WTC11 (cell line): Measurements from ENCODE around the gene TMEM80.

Experiments used
- AFF4 ChIP-seq: sonication (generic); formaldehyde crosslinking; IDR thresholded peaks from 2 replicates; pipeline ENCODE4 v1.8.1; 2023; ENCODE audit warnings: mild to moderate bottlenecking, missing genetic modification reagents, borderline replicate concordance
- CTCF ChIP-seq: fragments of 200-600 bp; IDR thresholded peaks from 2 replicates; pipeline ENCODE4 v1.8.0; 2022; ENCODE audit warnings: antibody characterized with exemption
- ESRRA ChIP-seq: sonication (generic); formaldehyde crosslinking; IDR thresholded peaks from 2 replicates; pipeline ENCODE4 v1.8.1; 2022; ENCODE audit warnings: mild to moderate bottlenecking, missing genetic modification reagents, borderline replicate concordance
- FOXJ3 ChIP-seq: sonication (generic); formaldehyde crosslinking; IDR thresholded peaks from 2 replicates; pipeline ENCODE4 v1.9.0; 2021; ENCODE audit warnings: missing genetic modification reagents, mild to moderate bottlenecking, borderline replicate concordance
- IRF1 ChIP-seq: sonication (generic); formaldehyde crosslinking; IDR thresholded peaks from 2 replicates; pipeline ENCODE4 v1.8.0; 2023; ENCODE audit warnings: missing genetic modification reagents
- OVOL2 ChIP-seq: fragments of 250-450 bp; sonication (Bioruptor Pico); IDR thresholded peaks from 2 replicates; pipeline ENCODE4 v1.9.0; 2021; ENCODE audit warnings: mild to moderate bottlenecking, borderline replicate concordance
- PRDM15 ChIP-seq: sonication (generic); formaldehyde crosslinking; IDR thresholded peaks from 2 replicates; pipeline ENCODE4 v1.8.0; 2022; ENCODE audit warnings: missing genetic modification reagents
- SP1 ChIP-seq: sonication (generic); formaldehyde crosslinking; conservative IDR thresholded peaks from 2 replicates; pipeline ENCODE4 v1.8.1; 2022; ENCODE audit warnings: missing genetic modification reagents

GRCh38 chr11:674406-674805 is 21.2 kb upstream of the TMEM80 start:
- TF ChIP-seq AFF4 (CRISPR knock-in tag) (no peak), OVOL2 (CRISPR knock-in tag) (no peak), SP1 (CRISPR knock-in tag) (no peak), CTCF (no peak), PRDM15 (CRISPR knock-in tag) (no peak), FOXJ3 (CRISPR knock-in tag) (no peak), ESRRA (no peak), IRF1 (CRISPR knock-in tag) (no peak)
